ENCODE data around the gene SORBS1. TPM values are rescaled to one million over a fixed set of nuclear protein-coding genes. Genes with fewer than 3 reads are reported as not detected.

SORBS1 gene
- total and polyA plus RNA-seq, 2 experiments from 2014 or later = 11.0 to 20.6 TPM

- Histone ChIP-seq H3K36me3 (no peaks in the 10 kb centered on the region), H3K9me3 (ENCODE audit: low read depth) (no peaks in the 10 kb centered on the region), H3K4me3 (no peak overlapping the region), H3K4me1 (ENCODE audit: low read depth) (peaks cover 31% of the 10 kb centered on the region), H3K27me3 (no peaks in the 10 kb centered on the region), H3K27ac (peak overlapping the region; percentile 6)
- TF ChIP-seq CTCF (IDR thresholded peaks at IDR 0.05; ENCODE audit: low read depth, low read length) = no peak
- DNase-seq (ENCODE audit: low read depth in 1 of 2, low spot score in 1 of 2) = no peak
Observed at GRCh38 chr10:95531058-95531809, 29.9 kb downstream of the SORBS1 start.

- H3K4me1 ChIP-seq (ENCODE audit: low read depth) = peaks cover 24% of the 10 kb centered on the region
- no peaks in the 10 kb centered on the region for H3K36me3 ChIP-seq
- H3K27ac ChIP-seq = no peak overlapping the region
- no peaks in the 10 kb centered on the region for H3K27me3 ChIP-seq
- H3K9me3 ChIP-seq (ENCODE audit: low read depth) = no peaks in the 10 kb centered on the region
- H3K4me3 ChIP-seq = no peak overlapping the region
- TF ChIP-seq CTCF (IDR thresholded peaks at IDR 0.05; ENCODE audit: low read depth, low read length) = no peak
- DNase-seq (ENCODE audit: low read depth in 1 of 2, low spot score in 1 of 2) = no peak
Observed at GRCh38 chr10:95530561-95530960, 30.6 kb downstream of the SORBS1 start.

GRCh38 chr10:95530029-95530428 lies 31.1 kb downstream of the SORBS1 start:
- Histone ChIP-seq H3K9me3 (ENCODE audit: low read depth) (no peaks in the 10 kb centered on the region), H3K4me1 (ENCODE audit: low read depth) (peaks cover 23% of the 10 kb centered on the region), H3K27me3 (no peaks in the 10 kb centered on the region), H3K4me3 (no peak overlapping the region), H3K36me3 (no peaks in the 10 kb centered on the region), H3K27ac (no peak overlapping the region)
- TF ChIP-seq CTCF (IDR thresholded peaks at IDR 0.05; ENCODE audit: low read depth, low read length) = no peak
- DNase-seq (ENCODE audit: low read depth in 1 of 2, low spot score in 1 of 2) = no peak

GRCh38 chr10:95526044-95526443 lies 35.1 kb downstream of the SORBS1 start:
- Histone ChIP-seq H3K27me3 (no peaks in the 10 kb centered on the region), H3K36me3 (no peaks in the 10 kb centered on the region), H3K27ac (no peak overlapping the region), H3K4me3 (no peak overlapping the region), H3K9me3 (ENCODE audit: low read depth) (no peaks in the 10 kb centered on the region), H3K4me1 (ENCODE audit: low read depth) (peaks cover 11% of the 10 kb centered on the region)
- DNase-seq (ENCODE audit: low read depth in 1 of 2, low spot score in 1 of 2) = no peak
- TF ChIP-seq CTCF (IDR thresholded peaks at IDR 0.05; ENCODE audit: low read depth, low read length) = no peak

GRCh38 chr10:95525033-95525418 lies 36.1 kb downstream of the SORBS1 start:
- no peak for TF ChIP-seq CTCF (IDR thresholded peaks at IDR 0.05; ENCODE audit: low read depth, low read length)
- Histone ChIP-seq H3K27ac (no peak overlapping the region), H3K4me3 (no peak overlapping the region), H3K9me3 (ENCODE audit: low read depth) (no peaks in the 10 kb centered on the region), H3K27me3 (no peaks in the 10 kb centered on the region), H3K36me3 (no peaks in the 10 kb centered on the region), H3K4me1 (ENCODE audit: low read depth) (peaks cover 9% of the 10 kb centered on the region)
- DNase-seq (ENCODE audit: low read depth in 1 of 2, low spot score in 1 of 2) = no peak
